Measurements from ENCODE around the gene PLCB4.
A peak's percentile ranks its signal among the peaks of the same experiment; 100 is the strongest.

PLCB4 gene

GRCh38 chr20:9185511-9185910 is 116.6 kb downstream of the PLCB4 start:
- peak overlapping the region in 1 of 2 experiments; percentile 4 for H3K14ac ChIP-seq (ENCODE audit: low read length in 2 of 2)
- H3K79me1 ChIP-seq (replicated peaks; ENCODE audit: low read length, poor library complexity, severe bottlenecking) = peaks cover 29% of the 10 kb centered on the region
- peak overlapping the region; percentile 54 for H2AK5ac ChIP-seq (ENCODE audit: low read length, severe bottlenecking)
- H3K4me2 ChIP-seq (ENCODE audit: low read length, poor library complexity, severe bottlenecking) = no peak overlapping the region
- WGBS = 29% methylated on average over 6 of the region's 6 CpGs
- H4K8ac ChIP-seq (ENCODE audit: low read length) = peak overlapping the region; percentile 82
- H3K9ac ChIP-seq (ENCODE audit: low read length) = no peak overlapping the region
- peak; percentile 73 for DNase-seq
- no peak overlapping the region for H2BK120ac ChIP-seq (ENCODE audit: low read depth, low read length)
- no peak overlapping the region for H4K91ac ChIP-seq (ENCODE audit: low read length)
- H3K36me3 ChIP-seq (ENCODE audit: control insufficient read depth in 1 of 2, insufficient read depth in 2 of 2, low read depth in 1 of 2, low read length in 2 of 2) = peaks cover 0 to 6% of the 10 kb centered on the region in 2 experiments
- H2BK15ac ChIP-seq (ENCODE audit: low read depth, poor library complexity, severe bottlenecking) = no peak overlapping the region
- H3K4me1 ChIP-seq (ENCODE audit: control insufficient read depth, insufficient read depth, low read depth, low read length) = peaks cover 7% of the 10 kb centered on the region
- H2BK5ac ChIP-seq (ENCODE audit: low read depth, low read length, poor library complexity, severe bottlenecking) = no peak overlapping the region
- H3K23ac ChIP-seq (ENCODE audit: low read length in 2 of 2) = peak overlapping the region in 1 of 2 experiments; percentile 86
- H3K27ac ChIP-seq (ENCODE audit: low read length, poor library complexity, severe bottlenecking) = peak overlapping the region; percentile 50
- H3K4me3 ChIP-seq (ENCODE audit: insufficient read depth in 1 of 2, low read depth in 1 of 2, low read length in 2 of 2) = no peak overlapping the region
- H2BK12ac ChIP-seq (ENCODE audit: low read length in 2 of 2) = peak overlapping the region in 1 of 2 experiments; percentile 1
- H2AFZ ChIP-seq (ENCODE audit: low read depth, low read length) = peak overlapping the region; percentile 68
- H3K9me3 ChIP-seq (ENCODE audit: control insufficient read depth, low read length) = no peaks in the 10 kb centered on the region
- H3K4ac ChIP-seq (ENCODE audit: low read depth in 1 of 2, low read length in 2 of 2) = no peak overlapping the region
- no peaks in the 10 kb centered on the region for H3K27me3 ChIP-seq (ENCODE audit: control insufficient read depth in 1 of 2, insufficient read depth in 1 of 2, low read length in 2 of 2)
- peak overlapping the region; percentile 61 to 67 for H3K18ac ChIP-seq (ENCODE audit: low read depth in 1 of 2, low read length in 2 of 2)

- no peak overlapping the region for H4K91ac ChIP-seq (ENCODE audit: low read length)
- H3K4me1 ChIP-seq (ENCODE audit: control insufficient read depth, insufficient read depth, low read depth, low read length) = peaks cover 7% of the 10 kb centered on the region
- no peaks in the 10 kb centered on the region for H3K9me3 ChIP-seq (ENCODE audit: control insufficient read depth, low read length)
- no peak overlapping the region for H3K4me3 ChIP-seq (ENCODE audit: insufficient read depth in 1 of 2, low read depth in 1 of 2, low read length in 2 of 2)
- H3K27ac ChIP-seq (ENCODE audit: low read length, poor library complexity, severe bottlenecking) = no peak overlapping the region
- H2BK120ac ChIP-seq (ENCODE audit: low read depth, low read length) = no peak overlapping the region
- no peak overlapping the region for H3K18ac ChIP-seq (ENCODE audit: low read depth in 1 of 2, low read length in 2 of 2)
- WGBS = 53% methylated on average over 5 of the region's 5 CpGs
- H3K27me3 ChIP-seq (ENCODE audit: control insufficient read depth in 1 of 2, insufficient read depth in 1 of 2, low read length in 2 of 2) = no peaks in the 10 kb centered on the region
- no peak overlapping the region for H3K23ac ChIP-seq (ENCODE audit: low read length in 2 of 2)
- H3K9ac ChIP-seq (ENCODE audit: low read length) = no peak overlapping the region
- H3K4me2 ChIP-seq (ENCODE audit: low read length, poor library complexity, severe bottlenecking) = no peak overlapping the region
- H2BK5ac ChIP-seq (ENCODE audit: low read depth, low read length, poor library complexity, severe bottlenecking) = no peak overlapping the region
- H3K4ac ChIP-seq (ENCODE audit: low read depth in 1 of 2, low read length in 2 of 2) = no peak overlapping the region
- no peak overlapping the region for H2AK5ac ChIP-seq (ENCODE audit: low read length, severe bottlenecking)
- no peak overlapping the region for H2BK12ac ChIP-seq (ENCODE audit: low read length in 2 of 2)
- no peak overlapping the region for H4K8ac ChIP-seq (ENCODE audit: low read length)
- H3K36me3 ChIP-seq (ENCODE audit: control insufficient read depth in 1 of 2, insufficient read depth in 2 of 2, low read depth in 1 of 2, low read length in 2 of 2) = peaks cover 0 to 6% of the 10 kb centered on the region in 2 experiments
- H2AFZ ChIP-seq (ENCODE audit: low read depth, low read length) = no peak overlapping the region
- DNase-seq = no peak
- no peak overlapping the region for H2BK15ac ChIP-seq (ENCODE audit: low read depth, poor library complexity, severe bottlenecking)
- H3K14ac ChIP-seq (ENCODE audit: low read length in 2 of 2) = no peak overlapping the region
- peaks cover 29% of the 10 kb centered on the region for H3K79me1 ChIP-seq (replicated peaks; ENCODE audit: low read length, poor library complexity, severe bottlenecking)
Measured at GRCh38 chr20:9186396-9186795, 117.5 kb downstream of the PLCB4 start.

GRCh38 chr20:9195031-9195430 is 126.1 kb downstream of the PLCB4 start:
- Histone ChIP-seq H3K9ac (ENCODE audit: low read length) (no peak overlapping the region), H3K9me3 (ENCODE audit: control insufficient read depth, low read length) (no peaks in the 10 kb centered on the region), H2AK5ac (ENCODE audit: low read length, severe bottlenecking) (no peak overlapping the region), H3K27ac (ENCODE audit: low read length, poor library complexity, severe bottlenecking) (no peak overlapping the region), H3K4ac (ENCODE audit: low read depth in 1 of 2, low read length in 2 of 2) (no peak overlapping the region), H2BK120ac (ENCODE audit: low read depth, low read length) (no peak overlapping the region), H3K4me2 (ENCODE audit: low read length, poor library complexity, severe bottlenecking) (no peak overlapping the region), H3K27me3 (ENCODE audit: control insufficient read depth in 1 of 2, insufficient read depth in 1 of 2, low read length in 2 of 2) (no peaks in the 10 kb centered on the region), H3K79me1 (replicated peaks; ENCODE audit: low read length, poor library complexity, severe bottlenecking) (peaks cover 13% of the 10 kb centered on the region), H2BK12ac (ENCODE audit: low read length in 2 of 2) (no peak overlapping the region), H4K8ac (ENCODE audit: low read length) (no peak overlapping the region), H3K18ac (ENCODE audit: low read depth in 1 of 2, low read length in 2 of 2) (no peak overlapping the region), H3K14ac (ENCODE audit: low read length in 2 of 2) (no peak overlapping the region), H3K4me3 (ENCODE audit: insufficient read depth in 1 of 2, low read depth in 1 of 2, low read length in 2 of 2) (no peak overlapping the region), H4K91ac (ENCODE audit: low read length) (no peak overlapping the region), H2BK5ac (ENCODE audit: low read depth, low read length, poor library complexity, severe bottlenecking) (no peak overlapping the region), H3K4me1 (ENCODE audit: control insufficient read depth, insufficient read depth, low read depth, low read length) (peaks cover under 1% of the 10 kb centered on the region), H3K36me3 (ENCODE audit: control insufficient read depth in 1 of 2, insufficient read depth in 2 of 2, low read depth in 1 of 2, low read length in 2 of 2) (no peaks in the 10 kb centered on the region), H2BK15ac (ENCODE audit: low read depth, poor library complexity, severe bottlenecking) (no peak overlapping the region), H3K23ac (ENCODE audit: low read length in 2 of 2) (no peak overlapping the region), H2AFZ (ENCODE audit: low read depth, low read length) (no peak overlapping the region)
- WGBS = 89% methylated on average over 6 of the region's 6 CpGs
- DNase-seq = no peak

- H3K4ac ChIP-seq (ENCODE audit: low read depth in 1 of 2, low read length in 2 of 2) = no peak overlapping the region
- H3K18ac ChIP-seq (ENCODE audit: low read depth in 1 of 2, low read length in 2 of 2) = no peak overlapping the region
- H3K4me2 ChIP-seq (ENCODE audit: low read length, poor library complexity, severe bottlenecking) = no peak overlapping the region
Measured at GRCh38 chr20:9196110-9196509, 127.2 kb downstream of the PLCB4 start.

More at GRCh38 chr20:9196110-9196509, 127.2 kb downstream of the PLCB4 start:
- Histone ChIP-seq H2BK120ac (ENCODE audit: low read depth, low read length) (no peak overlapping the region), H3K14ac (ENCODE audit: low read length in 2 of 2) (no peak overlapping the region), H2AK5ac (ENCODE audit: low read length, severe bottlenecking) (no peak overlapping the region), H4K91ac (ENCODE audit: low read length) (no peak overlapping the region), H3K9ac (ENCODE audit: low read length) (no peak overlapping the region), H3K9me3 (ENCODE audit: control insufficient read depth, low read length) (no peaks in the 10 kb centered on the region), H2BK15ac (ENCODE audit: low read depth, poor library complexity, severe bottlenecking) (no peak overlapping the region), H2AFZ (ENCODE audit: low read depth, low read length) (no peak overlapping the region), H3K36me3 (ENCODE audit: control insufficient read depth in 1 of 2, insufficient read depth in 2 of 2, low read depth in 1 of 2, low read length in 2 of 2) (no peaks in the 10 kb centered on the region), H3K79me1 (replicated peaks; ENCODE audit: low read length, poor library complexity, severe bottlenecking) (peaks cover 9% of the 10 kb centered on the region), H3K4me3 (ENCODE audit: insufficient read depth in 1 of 2, low read depth in 1 of 2, low read length in 2 of 2) (no peak overlapping the region), H2BK12ac (ENCODE audit: low read length in 2 of 2) (no peak overlapping the region), H3K27me3 (ENCODE audit: control insufficient read depth in 1 of 2, insufficient read depth in 1 of 2, low read length in 2 of 2) (no peaks in the 10 kb centered on the region), H3K23ac (ENCODE audit: low read length in 2 of 2) (no peak overlapping the region), H2BK5ac (ENCODE audit: low read depth, low read length, poor library complexity, severe bottlenecking) (no peak overlapping the region), H4K8ac (ENCODE audit: low read length) (no peak overlapping the region), H3K27ac (ENCODE audit: low read length, poor library complexity, severe bottlenecking) (no peak overlapping the region), H3K4me1 (ENCODE audit: control insufficient read depth, insufficient read depth, low read depth, low read length) (peaks cover 2% of the 10 kb centered on the region)
- 95% methylated on average over 1 of the region's 1 CpG for WGBS
- no peak for DNase-seq
